PC-9 (cell line): ENCODE data around the gene TSPAN17. TPM values are rescaled to one million over a fixed set of nuclear protein-coding genes. Genes with fewer than 3 reads are reported as not detected.

Experiments
- BruUV-seq: library from RNA; stranded (reverse); fragments of 400-500 nt; replicated peaks from 2 replicates; lab custom pipeline; 2021; lab: Mats Ljungman, UMichigan
- CTCF ChIA-PET: fragments of 300-600 bp; sonication (Branson Sonifier 250); formaldehyde crosslinking; loops from one replicate; lab custom pipeline; 2022; ENCODE audit warnings: antibody characterized with exemption; lab: Charles Lee
- POLR2A ChIA-PET: fragments of 300-600 bp; sonication (Branson Sonifier 250); formaldehyde crosslinking; loops from one replicate; lab custom pipeline; 2022; ENCODE audit warnings: antibody characterized with exemption; ENCODE audit not compliant: unreplicated experiment; lab: Charles Lee
- DNase-seq, 2 experiments: peaks; one replicate each; pipeline versions ENCODE4 v3.0.0 to v3.0.0-alpha.2; 2015 to 2022; ENCODE audit warnings: mixed read lengths in 1 of 2
- H2AFZ ChIP-seq: fragments of 200-600 bp; sonication (generic); 2 replicates; pipeline ENCODE4 v1.8.1; 2017; ENCODE audit warnings: antibody characterized with exemption
- H3F3A ChIP-seq: fragments of 200-600 bp; sonication (generic); 2 replicates; pipeline ENCODE4 v1.8.1; 2017; ENCODE audit warnings: antibody characterized with exemption, mild to moderate bottlenecking, low read depth; ENCODE audit not compliant: insufficient read depth
- H3K27ac ChIP-seq: fragments of 200-600 bp; sonication (generic); 2 replicates; pipeline ENCODE4 v1.6.1; 2016; ENCODE audit warnings: mixed run types
- H3K27me3 ChIP-seq: fragments of 200-600 bp; sonication (generic); 2 replicates; pipeline ENCODE4 v1.6.1; 2016; ENCODE audit warnings: low read depth, mixed run types; ENCODE audit not compliant: insufficient read depth
- H3K36me3 ChIP-seq: fragments of 200-600 bp; sonication (generic); 2 replicates; pipeline ENCODE4 v1.6.1; 2016; ENCODE audit warnings: low read depth, mixed run types
- H3K4me1 ChIP-seq: fragments of 200-600 bp; sonication (generic); replicated peaks from 2 replicates; pipeline ENCODE4 v1.6.1; 2016; ENCODE audit warnings: mixed run types; ENCODE audit not compliant: insufficient read depth
- H3K4me2 ChIP-seq: fragments of 200-600 bp; sonication (generic); 2 replicates; pipeline ENCODE4 v1.6.1; 2017; ENCODE audit warnings: mixed run types
- H3K4me3 ChIP-seq: fragments of 200-600 bp; sonication (generic); 2 replicates; pipeline ENCODE4 v1.6.1; 2016; ENCODE audit warnings: mixed run types
- H3K79me2 ChIP-seq: fragments of 200-600 bp; sonication (generic); 2 replicates; pipeline ENCODE4 v1.6.1; 2017; ENCODE audit warnings: low read depth, mixed run types
- H3K9me2 ChIP-seq: fragments of 200-600 bp; sonication (generic); 2 replicates; pipeline ENCODE4 v1.8.1; 2017; ENCODE audit warnings: mild to moderate bottlenecking; ENCODE audit not compliant: insufficient read depth
- H3K9me3 ChIP-seq: fragments of 200-600 bp; sonication (generic); 2 replicates; pipeline ENCODE4 v1.8.1; 2016; ENCODE audit warnings: low read depth; ENCODE audit not compliant: insufficient read depth
- H4K20me1 ChIP-seq: fragments of 200-600 bp; sonication (generic); 2 replicates; pipeline ENCODE4 v1.8.1; 2017; ENCODE audit not compliant: insufficient read depth
- EZH2 ChIP-seq: fragments of 200-600 bp; sonication (generic); IDR thresholded peaks from 2 replicates; pipeline ENCODE4 v1.8.0; 2017; ENCODE audit warnings: antibody characterized with exemption, low read depth
- intact Hi-C: fragments of 100-400 bp; cut with micrococcal nuclease; formaldehyde crosslinking; loops from one replicate; pipeline ENCODE4 v1.10.0; 2022; ENCODE audit not compliant: unreplicated experiment
- total RNA-seq: library from RNA; stranded (reverse); gene quantifications from 2 replicates; pipeline ENCODE4 v1.2.3, GENCODE V29; 2021
- TF ChIP-seq, protein P1 (sequence below): fragments of 200-600 bp; sonication (generic); conservative IDR thresholded peaks from 2 replicates; pipeline ENCODE4 v1.6.1; 2017; ENCODE audit warnings: mixed run types, antibody characterized with exemption, mild to moderate bottlenecking, moderate library complexity

Gene TSPAN17
- total RNA-seq, 1 experiment from 2014 or later, result 81.1 TPM

DNA sequence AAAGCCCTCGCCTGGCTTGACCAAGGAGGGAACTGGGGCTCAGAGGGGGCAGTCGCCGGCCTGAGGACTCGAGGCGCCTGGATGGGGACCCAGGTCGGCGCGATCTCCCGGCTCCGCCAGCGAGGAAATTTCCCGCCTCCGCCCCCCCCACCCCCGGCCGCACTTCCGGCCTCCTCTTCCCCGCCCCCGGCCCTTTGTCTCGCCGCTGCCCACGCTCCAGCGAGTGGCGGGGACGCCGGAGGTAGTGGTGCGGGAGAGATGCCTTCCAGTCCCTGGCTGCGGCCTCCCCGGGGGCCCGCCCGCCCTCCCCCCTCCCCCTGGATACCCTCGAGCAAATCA, 36.9 kb upstream of the TSPAN17 start:
- H3F3A ChIP-seq, result peaks cover 18% of the 10 kb centered on the region
- H3K27me3 ChIP-seq, result no peaks in the 10 kb centered on the region
- no peaks in the 10 kb centered on the region for H3K9me2 ChIP-seq
- TF ChIP-seq, protein P1, sequence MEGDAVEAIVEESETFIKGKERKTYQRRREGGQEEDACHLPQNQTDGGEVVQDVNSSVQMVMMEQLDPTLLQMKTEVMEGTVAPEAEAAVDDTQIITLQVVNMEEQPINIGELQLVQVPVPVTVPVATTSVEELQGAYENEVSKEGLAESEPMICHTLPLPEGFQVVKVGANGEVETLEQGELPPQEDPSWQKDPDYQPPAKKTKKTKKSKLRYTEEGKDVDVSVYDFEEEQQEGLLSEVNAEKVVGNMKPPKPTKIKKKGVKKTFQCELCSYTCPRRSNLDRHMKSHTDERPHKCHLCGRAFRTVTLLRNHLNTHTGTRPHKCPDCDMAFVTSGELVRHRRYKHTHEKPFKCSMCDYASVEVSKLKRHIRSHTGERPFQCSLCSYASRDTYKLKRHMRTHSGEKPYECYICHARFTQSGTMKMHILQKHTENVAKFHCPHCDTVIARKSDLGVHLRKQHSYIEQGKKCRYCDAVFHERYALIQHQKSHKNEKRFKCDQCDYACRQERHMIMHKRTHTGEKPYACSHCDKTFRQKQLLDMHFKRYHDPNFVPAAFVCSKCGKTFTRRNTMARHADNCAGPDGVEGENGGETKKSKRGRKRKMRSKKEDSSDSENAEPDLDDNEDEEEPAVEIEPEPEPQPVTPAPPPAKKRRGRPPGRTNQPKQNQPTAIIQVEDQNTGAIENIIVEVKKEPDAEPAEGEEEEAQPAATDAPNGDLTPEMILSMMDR, result 0 out of 2 replicates have a peak, but pooled peaks have one; percentile 0
- TF ChIP-seq EZH2, result no peak
- intact Hi-C loops, result no loop called here
- CTCF ChIA-PET, result no interaction called here
- H2AFZ ChIP-seq, result peak overlapping the region; percentile 82
- H3K36me3 ChIP-seq, result no peaks in the 10 kb centered on the region
- H3K79me2 ChIP-seq, result no peaks in the 10 kb centered on the region
- no peak overlapping the region for H3K27ac ChIP-seq
- peak overlapping the region; percentile 78 for H3K4me2 ChIP-seq
- peaks cover 22% of the 10 kb centered on the region; the same call in 1 of the 2 replicates for H3K4me1 ChIP-seq
- DNase-seq, result no peak
- H3K4me3 ChIP-seq, result peak overlapping the region; percentile 71
- H4K20me1 ChIP-seq, result peaks cover 4% of the 10 kb centered on the region; the same call in 1 of the 2 replicates
- POLR2A ChIA-PET, result no interaction called here
- no TSS peak for BruUV-seq
- H3K9me3 ChIP-seq, result no peaks in the 10 kb centered on the region

DNA sequence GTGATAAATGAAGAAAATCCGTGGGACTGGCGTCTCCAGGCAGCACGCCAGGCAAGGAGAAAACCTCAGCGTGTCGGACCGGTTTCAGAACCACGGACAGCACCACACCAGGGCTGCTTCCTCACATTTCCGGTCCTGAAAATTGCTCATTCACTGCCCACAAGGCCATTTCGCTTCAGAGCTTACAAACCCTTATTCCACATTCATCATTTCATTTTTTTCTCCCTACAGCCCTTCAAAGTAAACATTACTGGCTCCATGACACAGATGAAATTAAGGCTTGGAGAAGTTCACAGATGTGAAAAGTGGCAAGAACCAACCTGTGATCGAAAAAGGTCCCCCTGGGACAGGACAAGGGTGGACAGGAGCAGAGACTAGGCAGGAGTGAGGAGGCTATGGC, 35.8 kb upstream of the TSPAN17 start:
- DNase-seq, result peak; percentile 46 to 75
- Histone ChIP-seq H3K9me2 (no peaks in the 10 kb centered on the region), H3K36me3 (no peaks in the 10 kb centered on the region), H2AFZ (no peak overlapping the region), H3K4me3 (no peak overlapping the region), H3K27ac (no peak overlapping the region), H4K20me1 (peaks cover 4% of the 10 kb centered on the region; the same call in 1 of the 2 replicates), H3K27me3 (no peaks in the 10 kb centered on the region), H3F3A (peaks cover 18% of the 10 kb centered on the region), H3K79me2 (no peaks in the 10 kb centered on the region), H3K4me1 (peaks cover 24% of the 10 kb centered on the region; the same call in 1 of the 2 replicates), H3K9me3 (no peaks in the 10 kb centered on the region), H3K4me2 (no peak overlapping the region)
- no TSS peak for BruUV-seq
- TF ChIP-seq, protein P1, result no peak
- TF ChIP-seq EZH2, result no peak
- POLR2A ChIA-PET, result no interaction called here
- intact Hi-C loops, result no loop called here
- CTCF ChIA-PET, result no interaction called here

DNA sequence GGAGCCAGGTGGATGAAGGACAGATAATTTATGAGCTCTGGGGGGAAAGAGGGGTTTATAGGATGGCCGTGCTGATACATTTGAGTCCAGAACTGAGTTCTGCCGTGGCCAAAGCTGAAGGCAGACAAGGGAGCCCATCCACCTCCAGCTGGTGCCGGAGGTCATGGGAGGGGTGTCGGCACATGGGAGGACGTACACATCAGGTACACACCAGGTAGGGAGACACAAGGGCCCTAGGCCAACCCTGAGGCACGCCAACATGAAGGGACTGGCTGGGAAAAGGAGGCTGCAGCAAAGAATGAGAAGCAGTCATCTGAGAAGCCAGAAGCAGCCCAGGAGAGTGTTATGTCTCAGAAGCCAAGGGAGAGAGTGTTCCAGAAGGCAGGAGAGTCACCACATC, 35.3 kb upstream of the TSPAN17 start:
- ChIA-PET CTCF (no interaction called here), POLR2A (no interaction called here)
- H4K20me1 ChIP-seq, result peaks cover 4% of the 10 kb centered on the region; the same call in 1 of the 2 replicates
- H2AFZ ChIP-seq, result no peak overlapping the region
- intact Hi-C loops, result no loop called here
- no TSS peak for BruUV-seq
- TF ChIP-seq, protein P1, result no peak
- TF ChIP-seq EZH2, result no peak
- no peaks in the 10 kb centered on the region for H3K9me3 ChIP-seq
- H3K27me3 ChIP-seq, result no peaks in the 10 kb centered on the region
- peaks cover 24% of the 10 kb centered on the region; the same call in 1 of the 2 replicates for H3K4me1 ChIP-seq
- H3F3A ChIP-seq, result peaks cover 18% of the 10 kb centered on the region
- DNase-seq, result no peak
- no peaks in the 10 kb centered on the region for H3K36me3 ChIP-seq
- no peak overlapping the region for H3K4me2 ChIP-seq
- H3K79me2 ChIP-seq, result no peaks in the 10 kb centered on the region
- no peak overlapping the region for H3K27ac ChIP-seq
- no peak overlapping the region for H3K4me3 ChIP-seq
- no peaks in the 10 kb centered on the region for H3K9me2 ChIP-seq
